ENCODE data around the gene UBE2Z.

Gene UBE2Z

DNA sequence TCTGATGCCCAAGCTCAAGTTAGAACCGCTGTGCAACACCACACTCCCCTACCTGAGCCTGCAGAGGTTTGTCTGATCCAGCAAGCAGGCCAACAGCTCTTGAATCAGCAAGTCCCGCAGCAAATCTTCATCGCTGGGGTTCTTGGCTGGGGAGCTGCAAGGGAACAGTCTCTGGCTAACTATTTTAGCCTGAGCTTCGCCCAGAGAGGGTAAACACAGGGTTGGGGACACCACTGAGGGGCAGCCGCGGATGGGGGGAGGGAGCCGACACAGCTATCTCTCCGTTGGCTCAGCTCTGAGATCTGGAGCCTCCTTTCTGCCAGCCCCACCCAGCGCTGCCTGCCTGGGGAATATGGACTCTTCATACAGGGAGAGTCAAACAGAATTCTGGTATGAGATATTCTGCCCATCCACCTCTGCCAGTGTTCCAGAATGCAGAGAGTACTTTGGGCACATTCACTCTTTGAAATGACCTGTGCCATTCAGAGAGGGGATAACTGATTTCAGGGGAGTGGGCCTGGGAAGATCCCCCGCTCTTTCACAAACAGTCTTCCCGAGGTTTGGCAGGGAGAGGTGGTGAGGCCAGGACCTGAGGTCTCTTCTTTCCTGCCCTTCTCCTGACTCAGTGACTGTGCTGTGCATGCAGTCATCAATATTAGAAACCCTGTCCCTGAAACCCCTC lies 52.8 kb downstream of the UBE2Z start:
- DNase-seq (ENCODE audit: low read depth in 3 of 3), result no peak

GRCh38 chr17:48961516-48962233 lies 53.5 kb downstream of the UBE2Z start:
- no peak for DNase-seq (ENCODE audit: low read depth in 3 of 3)

DNA sequence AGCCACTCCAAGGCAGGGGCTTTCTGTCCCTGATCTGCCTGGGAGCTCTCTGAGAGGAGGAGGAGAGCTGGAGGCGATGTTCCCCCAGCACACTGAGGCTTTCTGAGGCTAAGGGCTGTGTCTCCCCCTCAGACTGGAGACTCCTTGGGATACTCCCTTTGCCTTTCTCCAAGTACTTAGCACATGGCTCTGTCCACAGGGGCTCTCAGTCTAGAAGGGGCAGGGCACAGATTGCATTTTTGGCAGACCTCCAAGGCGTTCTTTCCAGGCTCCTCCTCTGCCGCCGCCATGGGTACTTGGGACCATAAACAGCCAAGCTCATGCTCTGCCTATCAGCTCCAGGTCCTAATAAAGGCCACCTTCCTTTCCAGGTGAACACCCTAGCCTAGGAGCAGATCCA lies 62.0 kb downstream of the UBE2Z start:
- no peak for DNase-seq (ENCODE audit: low read depth in 3 of 3)

DNA sequence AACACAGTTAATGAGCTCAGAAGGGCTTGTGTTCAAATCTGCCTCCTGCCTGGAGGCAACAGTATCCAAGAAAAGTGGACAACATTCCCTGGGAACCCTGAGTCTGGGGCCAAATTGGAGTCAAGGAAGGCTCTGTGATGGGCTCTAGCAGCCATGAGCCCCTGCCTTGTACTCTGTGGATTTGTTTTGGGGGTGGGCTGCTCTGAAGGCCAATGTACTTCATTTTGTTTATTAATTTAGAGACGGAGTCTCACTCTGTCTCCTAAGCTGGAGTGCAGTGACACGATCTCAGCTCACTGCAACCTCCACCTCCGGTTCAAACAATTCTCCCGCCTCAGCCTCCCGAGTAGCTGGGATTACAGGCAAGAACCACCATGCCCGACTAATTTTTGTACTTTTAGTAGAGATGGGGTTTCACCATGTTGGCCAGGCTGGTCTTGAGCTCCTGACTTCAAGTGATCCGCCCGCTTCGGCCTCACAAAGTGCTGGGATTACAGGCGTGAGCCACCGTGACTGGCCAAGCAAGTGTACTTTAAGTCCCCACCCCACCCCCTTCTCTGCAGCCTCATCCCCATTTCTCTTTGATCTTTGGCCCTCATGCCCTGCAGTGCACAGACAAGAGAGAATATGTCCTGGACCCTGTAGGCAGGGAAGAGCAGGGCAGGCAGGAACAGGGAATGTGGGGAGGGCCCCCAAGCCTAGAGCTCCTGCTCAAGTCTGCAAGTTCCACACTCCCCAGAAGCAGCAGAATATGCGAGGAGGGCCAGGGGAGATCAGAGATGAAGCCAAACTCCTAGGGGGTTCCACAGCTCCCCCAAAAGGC lies 62.9 kb downstream of the UBE2Z start:
- DNase-seq (ENCODE audit: low read depth in 3 of 3), result no peak

- no peak for DNase-seq (ENCODE audit: low read depth in 3 of 3)
Measured at GRCh38 chr17:48972749-48973097, 64.5 kb downstream of the UBE2Z start.

DNA sequence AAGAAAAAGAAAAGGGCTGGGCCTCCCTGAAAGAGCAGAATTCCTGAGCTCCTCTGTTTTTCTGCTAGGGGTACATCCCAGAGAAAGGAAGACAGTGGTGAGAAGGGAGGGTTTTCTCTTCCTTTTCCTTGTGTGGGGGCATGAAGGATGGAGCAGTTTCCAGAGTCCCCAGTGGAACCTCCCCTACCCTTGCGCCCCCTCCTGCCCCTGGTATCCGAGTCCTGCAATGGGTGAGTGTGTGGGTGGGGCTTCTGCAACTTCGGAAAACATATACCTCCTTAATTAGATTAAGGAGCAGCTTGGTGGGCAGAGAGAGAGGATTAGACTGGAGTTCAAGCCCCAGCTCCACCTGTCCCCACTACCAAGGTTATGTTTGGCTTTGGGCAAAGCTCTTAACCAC lies 65.6 kb downstream of the UBE2Z start:
- no peak for DNase-seq (ENCODE audit: low read depth in 3 of 3)
